Erythroblast (primary cell): Measurements from ENCODE around the gene RALGPS1.

Source experiments
- GATA1 ChIP-seq: IDR thresholded peaks from 2 replicates; pipeline ENCODE4 v1.6.1; 2011; ENCODE audit warnings: low read depth, mild to moderate bottlenecking, control low read depth, low read length, moderate library complexity
- POLR2A ChIP-seq: IDR thresholded peaks from 2 replicates; pipeline ENCODE4 v1.6.1; 2011; ENCODE audit warnings: mild to moderate bottlenecking, low read length

DNA sequence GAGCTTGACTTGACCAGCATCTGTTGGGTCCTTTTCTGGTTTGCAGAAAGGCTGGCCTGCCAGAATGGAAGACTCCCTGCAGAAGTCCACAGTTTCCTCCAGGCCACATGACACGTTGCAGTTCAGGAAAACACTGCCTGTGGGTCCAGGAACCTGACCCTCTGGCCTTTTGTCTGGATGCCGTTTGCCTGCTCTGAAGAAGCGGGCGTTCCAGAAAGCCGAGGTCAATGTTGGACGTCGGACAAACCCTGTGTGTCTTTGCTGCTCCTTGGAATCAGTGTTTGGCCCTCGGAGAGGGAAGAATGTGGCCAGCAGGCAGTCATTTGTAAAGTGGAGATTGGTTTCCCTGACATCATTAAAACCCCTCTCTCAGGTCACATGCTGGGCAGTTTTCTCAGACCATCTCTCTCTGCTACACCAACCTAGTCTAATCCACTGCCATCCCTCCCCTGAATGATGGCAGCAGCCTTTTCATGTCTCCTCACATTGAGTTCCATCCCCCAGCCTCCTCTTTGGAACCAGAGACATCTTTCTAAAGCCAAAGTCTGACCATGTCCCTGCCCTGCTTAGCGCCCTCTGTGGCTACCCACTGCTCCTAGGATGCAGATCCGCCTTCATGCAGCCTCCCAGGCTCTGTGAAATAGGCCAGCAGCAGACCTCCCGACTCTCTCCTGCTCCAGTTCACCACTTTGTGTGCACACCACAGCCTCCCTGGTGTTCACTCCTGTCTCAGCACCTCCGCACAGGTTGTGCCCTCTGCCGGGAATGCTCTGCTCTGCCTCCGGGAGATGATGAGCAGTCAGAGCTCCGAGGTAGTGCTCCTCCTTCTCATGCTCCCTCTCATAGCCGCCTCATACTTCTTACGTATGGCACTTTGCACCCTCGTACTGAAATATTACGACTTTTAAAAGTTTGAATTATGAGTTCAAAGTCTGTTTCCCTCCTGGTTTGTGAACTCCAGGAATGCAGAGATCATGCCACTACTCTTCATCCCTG, 75.6 kb downstream of the RALGPS1 start:
- no peak for TF ChIP-seq POLR2A
- TF ChIP-seq GATA1, result no peak
